Activated T-helper 1 cell treated with anti-CD3 and anti-CD28 coated beads, Interleukin-12 subunit alpha, Interleukin-12 subunit beta, Interleukin-2, Interleukin-4 antibody, amounts not matched to agents 30 ng/mL and 10 ng/mL and 1 ng/mL, durations not matched to agents 14 hours and 24 hours and 36 hours (primary cell): ENCODE measurements around the gene KRT25. TPM values are rescaled to one million over a fixed set of nuclear protein-coding genes. Genes with fewer than 3 reads are reported as not detected.

Experiments used
- DNase-seq: peaks from one replicate; pipeline ENCODE4 v3.0.0; 2021; ENCODE audit warnings: low spot score
- H3K27ac Mint-ChIP-seq: one replicate; pipeline ENCODE4 v1.8.0; 2021; ENCODE audit warnings: mild to moderate bottlenecking, mixed read lengths
- H3K27me3 Mint-ChIP-seq: one replicate; pipeline ENCODE4 v1.8.0; 2022; ENCODE audit warnings: mild to moderate bottlenecking, moderate library complexity, mixed read lengths; ENCODE audit not compliant: insufficient read depth
- H3K36me3 Mint-ChIP-seq: one replicate; pipeline ENCODE4 v1.8.0; 2021; ENCODE audit warnings: low read depth, mixed read lengths
- H3K4me1 Mint-ChIP-seq: one replicate; pipeline ENCODE4 v1.8.0; 2021; ENCODE audit warnings: low read depth, mixed read lengths
- H3K4me3 Mint-ChIP-seq: one replicate; pipeline ENCODE4 v1.8.0; 2021; ENCODE audit warnings: mild to moderate bottlenecking, moderate library complexity, mixed read lengths
- H3K9me3 Mint-ChIP-seq: one replicate; pipeline ENCODE4 v1.8.0; 2021; ENCODE audit warnings: mixed read lengths
- intact Hi-C: fragments of 100-400 bp; cut with micrococcal nuclease; formaldehyde crosslinking; loops from one replicate; pipeline ENCODE4 v1.15.1; 2024
- total RNA-seq: library from RNA; stranded (reverse); gene quantifications from 2 replicates; pipeline ENCODE4 v1.2.3, GENCODE V29; 2022

Gene KRT25
- total RNA-seq, 1 donor from 2014 or later: not detected

DNA sequence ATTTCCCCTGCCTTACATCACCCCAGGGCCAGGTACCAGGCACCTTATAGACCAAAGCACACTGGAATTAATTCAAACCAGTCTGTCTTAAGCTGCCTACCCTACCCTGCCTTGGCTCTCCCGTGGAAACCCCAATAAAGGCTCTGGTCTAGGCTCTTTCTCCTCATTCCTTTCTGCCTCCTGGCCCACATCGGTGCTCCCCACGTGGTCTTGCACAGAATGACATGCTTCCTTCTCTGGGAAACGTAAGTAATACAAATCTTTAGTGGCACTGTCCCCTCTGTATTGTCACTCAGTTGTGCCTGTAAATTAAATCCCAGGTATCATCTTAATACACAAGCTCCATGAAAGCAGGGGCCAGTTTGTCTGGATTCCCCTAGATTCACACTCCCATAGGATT, 16.6 kb downstream of the KRT25 start:
- DNase-seq: no peak
- H3K36me3 Mint-ChIP-seq: no peaks in the 10 kb centered on the region
- H3K4me1 Mint-ChIP-seq: no peaks in the 10 kb centered on the region
- H3K4me3 Mint-ChIP-seq: no peak overlapping the region
- H3K9me3 Mint-ChIP-seq: peaks cover 4% of the 10 kb centered on the region
- peaks cover 27% of the 10 kb centered on the region for H3K27me3 Mint-ChIP-seq
- intact Hi-C loops: no loop called here
- H3K27ac Mint-ChIP-seq: no peak overlapping the region

- Mint-ChIP-seq H3K4me3 (no peak overlapping the region), H3K4me1 (no peaks in the 10 kb centered on the region), H3K27me3 (peaks cover 27% of the 10 kb centered on the region), H3K9me3 (no peaks in the 10 kb centered on the region), H3K27ac (no peak overlapping the region), H3K36me3 (no peaks in the 10 kb centered on the region)
- no peak for DNase-seq
- intact Hi-C loops: no loop called here
Measured at GRCh38 chr17:40735016-40735415, 20.1 kb downstream of the KRT25 start.

GRCh38 chr17:40734018-40734417, 21.1 kb downstream of the KRT25 start:
- Mint-ChIP-seq H3K9me3 (no peaks in the 10 kb centered on the region), H3K4me3 (no peak overlapping the region), H3K27ac (no peak overlapping the region), H3K4me1 (no peaks in the 10 kb centered on the region), H3K27me3 (peaks cover 27% of the 10 kb centered on the region), H3K36me3 (no peaks in the 10 kb centered on the region)
- DNase-seq: no peak
- intact Hi-C loops: no loop called here

- intact Hi-C loops: no loop called here
- no peak for DNase-seq
- H3K27ac Mint-ChIP-seq: no peak overlapping the region
Measured at GRCh38 chr17:40730970-40731369, 24.2 kb downstream of the KRT25 start.

GRCh38 chr17:40727447-40728231, 27.5 kb downstream of the KRT25 start:
- no peak for DNase-seq
- no peak overlapping the region for H3K4me3 Mint-ChIP-seq
- H3K4me1 Mint-ChIP-seq: no peaks in the 10 kb centered on the region
- intact Hi-C loops: loop anchor here (1.0 kb wide), 1 partner anchor 107 kb away; no protein-coding TSS in a partner anchor
- no peaks in the 10 kb centered on the region for H3K36me3 Mint-ChIP-seq
- peaks cover 24% of the 10 kb centered on the region for H3K27me3 Mint-ChIP-seq
- no peak overlapping the region for H3K27ac Mint-ChIP-seq
- no peaks in the 10 kb centered on the region for H3K9me3 Mint-ChIP-seq

More at GRCh38 chr17:40730970-40731369, 24.2 kb downstream of the KRT25 start:
- peaks cover 25% of the 10 kb centered on the region for H3K27me3 Mint-ChIP-seq
- no peaks in the 10 kb centered on the region for H3K4me1 Mint-ChIP-seq
- H3K9me3 Mint-ChIP-seq: no peaks in the 10 kb centered on the region
- no peak overlapping the region for H3K4me3 Mint-ChIP-seq
- no peaks in the 10 kb centered on the region for H3K36me3 Mint-ChIP-seq

DNA sequence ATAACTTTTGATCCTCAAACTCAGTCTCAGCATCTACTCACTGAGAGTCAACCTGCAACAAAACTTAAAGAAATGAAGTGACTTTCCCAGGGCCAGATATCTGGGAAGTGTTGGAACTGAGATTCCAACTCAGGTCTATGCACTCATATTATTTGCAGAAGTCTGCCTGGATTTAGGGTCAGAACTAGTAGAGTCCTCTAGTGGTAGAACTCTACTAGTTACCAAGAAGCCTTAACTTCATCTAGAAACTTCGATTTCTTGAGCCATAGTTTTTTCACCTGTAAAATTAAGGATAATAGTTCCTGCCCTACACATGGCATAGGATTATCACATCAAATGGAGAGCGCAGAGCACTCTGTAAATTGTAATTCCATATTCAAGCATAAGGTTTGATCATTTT, 28.2 kb downstream of the KRT25 start:
- intact Hi-C loops: loop anchor here (1.0 kb wide), 1 partner anchor 107 kb away; no protein-coding TSS in a partner anchor
- H3K9me3 Mint-ChIP-seq: no peaks in the 10 kb centered on the region
- H3K27ac Mint-ChIP-seq: no peak overlapping the region
- no peaks in the 10 kb centered on the region for H3K36me3 Mint-ChIP-seq
- no peak for DNase-seq
- H3K4me3 Mint-ChIP-seq: no peak overlapping the region
- H3K4me1 Mint-ChIP-seq: no peaks in the 10 kb centered on the region
- peaks cover 28% of the 10 kb centered on the region for H3K27me3 Mint-ChIP-seq

- H3K36me3 Mint-ChIP-seq: no peaks in the 10 kb centered on the region
- no peak for DNase-seq
- H3K4me3 Mint-ChIP-seq: no peak overlapping the region
- H3K4me1 Mint-ChIP-seq: no peaks in the 10 kb centered on the region
- no peak overlapping the region for H3K27ac Mint-ChIP-seq
- intact Hi-C loops: no loop called here
- H3K9me3 Mint-ChIP-seq: no peaks in the 10 kb centered on the region
- H3K27me3 Mint-ChIP-seq: peaks cover 31% of the 10 kb centered on the region
Measured at GRCh38 chr17:40724656-40725055, 30.5 kb downstream of the KRT25 start.

GRCh38 chr17:40722241-40722640, 32.9 kb downstream of the KRT25 start:
- intact Hi-C loops: no loop called here
- no peak for DNase-seq
- no peaks in the 10 kb centered on the region for H3K36me3 Mint-ChIP-seq
- no peaks in the 10 kb centered on the region for H3K9me3 Mint-ChIP-seq
- H3K27ac Mint-ChIP-seq: no peak overlapping the region
- no peak overlapping the region for H3K4me3 Mint-ChIP-seq
- H3K4me1 Mint-ChIP-seq: no peaks in the 10 kb centered on the region
- peaks cover 35% of the 10 kb centered on the region for H3K27me3 Mint-ChIP-seq

DNA sequence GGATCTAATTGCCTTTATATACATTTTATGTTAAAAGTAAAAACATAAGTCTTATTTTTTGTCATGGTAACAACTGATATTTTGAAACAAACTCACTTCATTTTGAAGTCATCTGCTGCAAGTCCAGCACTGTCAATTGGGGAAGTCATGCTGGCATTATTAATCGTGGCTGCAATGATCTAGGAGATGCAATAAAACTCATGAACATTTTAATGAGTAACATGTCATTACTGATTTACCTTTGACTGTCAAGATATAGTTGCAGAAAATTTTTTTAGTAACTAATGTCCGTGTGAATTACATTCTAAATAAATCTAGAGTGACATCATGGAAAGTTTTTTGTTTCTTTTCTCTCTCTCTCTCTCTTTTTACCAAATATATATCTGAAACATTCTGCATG, 34.2 kb downstream of the KRT25 start:
- no peak for DNase-seq
- Mint-ChIP-seq H3K27ac (no peak overlapping the region), H3K4me1 (no peaks in the 10 kb centered on the region), H3K36me3 (no peaks in the 10 kb centered on the region), H3K9me3 (no peaks in the 10 kb centered on the region), H3K27me3 (peaks cover 30% of the 10 kb centered on the region), H3K4me3 (no peak overlapping the region)
- intact Hi-C loops: no loop called here

GRCh38 chr17:40718930-40719329, 36.2 kb downstream of the KRT25 start:
- Mint-ChIP-seq H3K9me3 (no peaks in the 10 kb centered on the region), H3K27me3 (peaks cover 35% of the 10 kb centered on the region), H3K4me3 (no peak overlapping the region), H3K36me3 (no peaks in the 10 kb centered on the region), H3K4me1 (no peaks in the 10 kb centered on the region), H3K27ac (no peak overlapping the region)
- intact Hi-C loops: no loop called here
- no peak for DNase-seq

DNA sequence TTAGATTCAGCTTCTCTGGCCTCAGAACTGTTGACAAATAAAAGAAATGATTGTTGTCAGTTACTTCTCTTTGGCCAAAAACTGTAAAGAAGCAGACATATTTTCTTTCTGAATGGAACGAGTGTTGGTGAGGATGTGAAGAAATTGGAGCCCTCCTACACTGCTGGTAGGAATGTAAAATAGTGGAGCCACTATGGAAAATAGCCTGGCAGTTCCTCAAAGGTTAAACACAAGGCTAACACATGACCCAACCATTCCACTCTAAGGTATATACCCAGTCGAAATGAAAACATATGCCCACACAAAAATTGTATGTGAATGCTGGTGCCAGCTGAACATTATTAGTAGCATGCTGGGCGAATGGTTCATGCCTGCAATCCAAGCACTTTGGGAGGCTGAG, 37.4 kb downstream of the KRT25 start:
- Mint-ChIP-seq H3K9me3 (no peaks in the 10 kb centered on the region), H3K27ac (no peak overlapping the region), H3K4me1 (no peaks in the 10 kb centered on the region), H3K4me3 (no peak overlapping the region), H3K27me3 (peaks cover 32% of the 10 kb centered on the region), H3K36me3 (no peaks in the 10 kb centered on the region)
- DNase-seq: no peak
- intact Hi-C loops: no loop called here

GRCh38 chr17:40714473-40714872, 40.7 kb downstream of the KRT25 start:
- H3K36me3 Mint-ChIP-seq: no peaks in the 10 kb centered on the region
- H3K27ac Mint-ChIP-seq: no peak overlapping the region
- peaks cover 15% of the 10 kb centered on the region for H3K27me3 Mint-ChIP-seq
- no peak overlapping the region for H3K4me3 Mint-ChIP-seq
- no peak for DNase-seq
- intact Hi-C loops: no loop called here
- H3K4me1 Mint-ChIP-seq: no peaks in the 10 kb centered on the region
- no peaks in the 10 kb centered on the region for H3K9me3 Mint-ChIP-seq

GRCh38 chr17:40707745-40708144, 47.4 kb downstream of the KRT25 start:
- intact Hi-C loops: no loop called here
- peaks cover 19% of the 10 kb centered on the region for H3K27me3 Mint-ChIP-seq
- H3K4me3 Mint-ChIP-seq: no peak overlapping the region
- DNase-seq: no peak
- H3K36me3 Mint-ChIP-seq: no peaks in the 10 kb centered on the region
- H3K4me1 Mint-ChIP-seq: no peaks in the 10 kb centered on the region
- H3K9me3 Mint-ChIP-seq: no peaks in the 10 kb centered on the region
- no peak overlapping the region for H3K27ac Mint-ChIP-seq

DNA sequence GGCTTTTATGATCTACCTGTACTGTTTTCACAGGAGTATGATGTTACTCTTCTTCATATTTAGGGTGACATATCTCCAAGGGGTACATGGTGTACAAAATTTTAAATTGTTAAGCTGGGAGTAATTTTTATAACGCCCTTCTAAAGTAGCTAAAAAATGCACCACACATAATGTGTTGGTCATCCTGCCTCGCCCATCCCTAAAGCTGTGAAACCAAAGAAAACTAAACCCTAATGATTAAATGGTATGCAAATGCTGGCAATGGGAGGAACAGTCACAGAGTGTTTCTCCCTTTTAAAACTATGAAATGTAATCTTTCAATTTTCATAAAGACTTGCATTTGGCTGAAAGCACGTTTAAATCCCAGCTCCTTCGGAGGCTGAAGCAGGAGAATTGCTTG, 49.5 kb downstream of the KRT25 start:
- peaks cover 19% of the 10 kb centered on the region for H3K27me3 Mint-ChIP-seq
- H3K36me3 Mint-ChIP-seq: no peaks in the 10 kb centered on the region
- intact Hi-C loops: no loop called here
- no peaks in the 10 kb centered on the region for H3K4me1 Mint-ChIP-seq
- H3K9me3 Mint-ChIP-seq: no peaks in the 10 kb centered on the region
- no peak for DNase-seq
- H3K4me3 Mint-ChIP-seq: no peak overlapping the region
- no peak overlapping the region for H3K27ac Mint-ChIP-seq
